A673 (cell line): ENCODE results near the gene PALMD.

Experiments
- CTCF ChIP-seq: fragments of 300-800, 200-600 bp; sonication (generic); conservative IDR thresholded peaks from 2 replicates; pipeline ENCODE4 v1.5.1; 2017; ENCODE audit warnings: low read depth, mild to moderate bottlenecking, antibody characterized with exemption, low read length, moderate library complexity, mixed read lengths
- EZH2 ChIP-seq: fragments of 200-600 bp; sonication (generic); IDR thresholded peaks from 2 replicates; pipeline ENCODE4 v1.6.1; 2017; ENCODE audit warnings: borderline replicate concordance, low read depth, mild to moderate bottlenecking, mixed read lengths, antibody characterized with exemption, low read length; ENCODE audit not compliant: poor library complexity, severe bottlenecking

- TF ChIP-seq CTCF (no peak), EZH2 (no peak)
Observed at GRCh38 chr1:99660496-99660895, 14.6 kb downstream of the PALMD start.
